ENCODE data around the gene XAF1.

Gene XAF1

DNA sequence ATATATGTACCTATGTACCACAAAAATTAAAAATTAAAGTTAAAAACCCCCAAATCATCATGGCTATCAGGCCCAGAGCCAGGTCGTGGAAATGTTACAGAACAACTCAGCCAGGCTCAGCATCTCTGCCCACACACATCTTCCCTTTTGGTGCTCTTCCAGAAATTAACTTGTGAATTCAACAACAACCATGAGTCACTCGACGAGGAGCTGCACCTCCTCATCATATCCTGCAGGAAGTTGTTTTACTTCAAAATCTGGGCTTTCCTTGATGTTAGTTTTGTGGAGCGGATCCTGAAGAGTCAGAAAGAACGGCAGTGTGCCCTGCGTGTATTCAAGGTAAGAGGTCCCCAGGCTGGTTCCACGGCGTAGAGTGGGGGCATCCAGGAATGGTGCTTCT lies 30.8 kb downstream of the XAF1 start:
- TF ChIP-seq, protein P1, sequence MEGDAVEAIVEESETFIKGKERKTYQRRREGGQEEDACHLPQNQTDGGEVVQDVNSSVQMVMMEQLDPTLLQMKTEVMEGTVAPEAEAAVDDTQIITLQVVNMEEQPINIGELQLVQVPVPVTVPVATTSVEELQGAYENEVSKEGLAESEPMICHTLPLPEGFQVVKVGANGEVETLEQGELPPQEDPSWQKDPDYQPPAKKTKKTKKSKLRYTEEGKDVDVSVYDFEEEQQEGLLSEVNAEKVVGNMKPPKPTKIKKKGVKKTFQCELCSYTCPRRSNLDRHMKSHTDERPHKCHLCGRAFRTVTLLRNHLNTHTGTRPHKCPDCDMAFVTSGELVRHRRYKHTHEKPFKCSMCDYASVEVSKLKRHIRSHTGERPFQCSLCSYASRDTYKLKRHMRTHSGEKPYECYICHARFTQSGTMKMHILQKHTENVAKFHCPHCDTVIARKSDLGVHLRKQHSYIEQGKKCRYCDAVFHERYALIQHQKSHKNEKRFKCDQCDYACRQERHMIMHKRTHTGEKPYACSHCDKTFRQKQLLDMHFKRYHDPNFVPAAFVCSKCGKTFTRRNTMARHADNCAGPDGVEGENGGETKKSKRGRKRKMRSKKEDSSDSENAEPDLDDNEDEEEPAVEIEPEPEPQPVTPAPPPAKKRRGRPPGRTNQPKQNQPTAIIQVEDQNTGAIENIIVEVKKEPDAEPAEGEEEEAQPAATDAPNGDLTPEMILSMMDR (IDR thresholded peaks at IDR 0.05; ENCODE audit: control insufficient read depth, extremely low read depth, insufficient read depth): no peak
- no peak overlapping the region for H3K4me3 ChIP-seq (ENCODE audit: low read depth, low read length)
- DNase-seq (ENCODE audit: low read depth): no peak

DNA sequence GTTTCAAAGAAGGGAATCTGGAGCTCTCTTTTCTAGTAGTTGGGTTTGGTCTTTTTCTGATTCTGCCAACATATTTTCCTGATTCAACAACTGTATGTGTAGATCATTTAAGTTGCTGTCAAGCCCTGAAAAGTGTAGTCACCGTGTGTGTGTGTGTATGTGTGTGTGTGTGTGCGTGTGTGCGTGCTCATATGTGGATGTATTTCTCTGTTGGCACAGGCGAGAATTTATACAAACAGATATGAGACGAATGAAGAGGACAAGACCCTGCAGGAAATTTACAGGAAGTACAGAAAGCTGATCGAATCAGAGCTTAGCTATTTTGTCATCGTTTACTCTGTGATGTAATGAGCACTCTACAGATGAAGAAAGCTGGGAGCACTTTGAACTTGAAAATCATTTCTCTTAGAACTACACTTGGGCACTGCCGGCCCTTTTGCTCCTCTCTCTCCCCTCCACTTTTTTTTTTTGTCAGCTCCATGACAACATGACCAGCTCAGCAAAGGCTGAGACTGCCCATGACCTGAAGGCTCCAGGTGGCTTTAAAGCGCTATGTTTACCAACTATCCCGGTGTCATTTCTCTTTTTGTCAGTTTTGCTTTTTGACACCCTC lies 31.3 kb downstream of the XAF1 start:
- TF ChIP-seq, protein P1 (IDR thresholded peaks at IDR 0.05; ENCODE audit: control insufficient read depth, extremely low read depth, insufficient read depth): no peak
- no peak overlapping the region for H3K4me3 ChIP-seq (ENCODE audit: low read depth, low read length)
- DNase-seq (ENCODE audit: low read depth): no peak

DNA sequence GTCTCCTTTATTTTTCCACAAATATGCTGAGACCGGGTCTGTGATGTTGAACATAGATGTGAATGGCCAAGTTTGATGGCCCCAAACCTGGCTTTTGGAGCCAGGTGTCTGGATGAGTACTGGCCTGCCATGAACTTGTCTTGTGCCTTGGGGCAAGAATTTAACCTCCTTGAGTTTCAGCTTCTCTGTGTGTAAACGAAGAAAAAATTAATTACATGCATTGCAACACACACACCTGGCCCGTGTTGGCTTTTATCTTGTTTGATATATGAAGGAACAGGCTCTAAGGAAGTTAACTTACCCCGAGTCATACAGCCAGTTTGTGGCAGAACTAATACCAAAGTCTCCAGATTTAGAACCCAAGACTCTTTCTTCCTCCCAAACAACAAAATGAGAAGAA lies 33.3 kb downstream of the XAF1 start:
- TF ChIP-seq, protein P1 (IDR thresholded peaks at IDR 0.05; ENCODE audit: control insufficient read depth, extremely low read depth, insufficient read depth): no peak
- H3K4me3 ChIP-seq (ENCODE audit: low read depth, low read length): no peak overlapping the region
- no peak for DNase-seq (ENCODE audit: low read depth)

DNA sequence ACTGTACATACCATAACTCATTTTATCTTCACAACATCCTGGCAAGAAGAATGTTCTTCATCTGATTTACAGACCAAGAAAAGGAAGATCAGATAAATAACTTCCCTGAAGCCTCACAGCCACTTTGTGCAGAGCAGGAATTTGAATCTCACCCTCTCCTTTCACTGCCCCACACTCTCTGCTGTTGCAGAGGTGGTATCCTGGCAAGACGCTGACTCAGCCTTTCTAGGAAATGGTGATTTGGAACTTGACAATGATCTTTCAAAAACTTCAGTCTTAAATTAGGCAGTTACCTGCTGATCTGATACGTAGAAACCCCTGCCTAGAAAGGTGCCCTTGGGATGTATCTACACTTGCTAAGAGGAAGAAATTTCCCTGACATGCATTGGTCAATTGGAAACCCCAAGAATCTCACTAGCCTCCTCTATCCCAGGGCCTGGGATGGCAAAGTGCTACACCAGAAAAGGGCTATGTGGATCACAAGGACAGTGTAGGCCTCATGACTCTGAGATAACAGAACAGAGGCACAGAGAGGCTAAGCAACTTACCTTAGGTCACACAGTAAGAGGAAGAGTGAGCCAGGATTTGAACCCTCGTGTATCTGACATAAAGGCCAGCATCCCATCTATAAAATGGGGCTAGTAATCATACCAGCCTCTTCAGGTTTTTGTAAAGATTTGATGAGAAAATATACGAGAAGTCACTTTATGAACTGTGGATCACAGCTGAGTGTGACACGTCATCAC lies 38.1 kb downstream of the XAF1 start:
- TF ChIP-seq, protein P1 (IDR thresholded peaks at IDR 0.05; ENCODE audit: control insufficient read depth, extremely low read depth, insufficient read depth): no peak
- DNase-seq (ENCODE audit: low read depth): no peak
- H3K4me3 ChIP-seq (ENCODE audit: low read depth, low read length): no peak overlapping the region

DNA sequence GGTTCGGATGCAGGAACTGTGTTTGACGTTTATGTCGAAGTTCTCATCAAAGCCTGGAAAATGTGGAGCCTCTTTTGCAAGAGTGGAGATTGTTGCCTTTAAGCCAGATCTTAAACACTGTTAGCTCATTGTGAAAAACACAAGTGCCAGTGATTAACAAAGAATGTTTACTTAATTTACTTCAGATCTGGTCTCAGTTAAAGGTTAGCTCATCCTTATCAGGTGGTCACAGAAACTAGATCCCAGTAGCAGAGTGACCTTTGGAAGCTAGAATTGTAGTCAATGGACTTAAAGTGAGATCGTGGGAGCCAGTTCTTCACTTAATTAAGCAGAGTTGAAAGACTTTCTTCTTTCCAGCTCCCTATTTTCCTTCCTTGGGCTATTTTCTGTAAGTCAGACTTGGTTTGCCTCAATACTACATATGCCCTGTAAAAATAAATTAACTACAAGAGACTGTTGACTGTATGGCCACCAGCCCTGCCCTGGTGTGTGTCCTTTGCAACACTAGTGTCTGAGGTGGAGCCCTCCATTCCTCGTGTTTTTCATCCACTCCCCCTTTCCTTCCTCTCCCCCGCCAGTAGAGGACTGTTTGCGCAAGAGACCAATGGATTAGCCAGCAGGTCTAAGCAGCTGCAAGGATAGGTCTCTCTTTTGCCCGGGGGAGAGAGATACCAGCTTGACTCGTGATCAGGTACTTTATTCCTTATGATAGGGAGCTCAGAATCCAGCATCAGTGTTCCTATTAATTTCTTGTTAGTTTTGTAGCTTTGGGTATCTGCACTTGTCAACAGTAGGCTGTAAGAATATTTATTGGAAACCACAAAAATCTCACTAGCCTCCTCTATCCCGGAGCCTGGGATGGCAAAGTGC lies 40.4 kb downstream of the XAF1 start:
- no peak overlapping the region for H3K4me3 ChIP-seq (ENCODE audit: low read depth, low read length)
- no peak for DNase-seq (ENCODE audit: low read depth)
- TF ChIP-seq, protein P1 (IDR thresholded peaks at IDR 0.05; ENCODE audit: control insufficient read depth, extremely low read depth, insufficient read depth): no peak

DNA sequence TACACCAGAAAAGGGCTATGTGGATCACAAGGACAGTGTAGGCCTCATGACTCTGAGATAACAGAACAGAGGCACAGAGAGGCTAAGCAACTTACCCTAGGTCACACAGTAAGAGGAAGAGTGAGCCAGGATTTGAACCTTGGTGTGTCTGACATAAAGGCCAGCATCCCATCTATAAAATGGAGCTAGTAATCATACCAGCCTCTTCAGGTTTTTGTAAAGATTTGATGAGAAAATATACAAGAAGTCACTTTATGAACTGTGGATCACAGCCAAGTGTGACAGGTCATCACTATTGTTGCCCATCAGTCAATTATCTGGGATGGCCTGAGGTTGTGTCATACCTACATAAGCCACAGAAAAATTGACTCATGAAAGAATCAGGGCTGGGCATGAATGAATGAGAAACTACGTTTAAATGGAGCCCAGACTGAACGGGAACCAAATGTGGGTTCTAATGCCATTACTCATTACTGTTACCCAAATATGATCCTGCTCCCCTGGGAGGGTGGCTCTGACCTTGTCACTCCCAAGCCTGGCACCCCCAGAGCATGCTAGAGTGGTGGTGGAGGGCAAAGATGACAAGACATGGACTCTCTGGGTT lies 41.1 kb downstream of the XAF1 start:
- TF ChIP-seq, protein P1 (IDR thresholded peaks at IDR 0.05; ENCODE audit: control insufficient read depth, extremely low read depth, insufficient read depth): no peak
- no peak overlapping the region for H3K4me3 ChIP-seq (ENCODE audit: low read depth, low read length)
- no peak for DNase-seq (ENCODE audit: low read depth)
